ENCODE measurements around the gene FOXP1. TPM values are rescaled to one million over a fixed set of nuclear protein-coding genes. Genes with fewer than 3 reads are reported as not detected.

Gene FOXP1
- total and polyA plus RNA-seq, 2 of the 13 experiments (the other 11 are each of a cell fraction or from before 2014, with no cell fraction given), result 40.4 to 59.0 TPM

GRCh38 chr3:71446260-71446659 lies 137.3 kb downstream of the FOXP1 start:
- POLR2A ChIA-PET, result no interaction called here
- H3K4me2 ChIP-seq (ENCODE audit: low read depth, low read length), result no peak overlapping the region
- WGBS (ENCODE audit: low lambda C conversion rate), result 96% methylated on average over 4 of the region's 4 CpGs
- peaks cover 16% of the 10 kb centered on the region for H3K4me1 ChIP-seq (ENCODE audit: insufficient read depth, low read length)
- DNase-seq (ENCODE audit: low spot score) (no peak), ATAC-seq (no peak), FAIRE-seq (no peak)
- H3K9ac ChIP-seq (ENCODE audit: insufficient read depth, low read depth, low read length), result no peak overlapping the region
- no peaks in the 10 kb centered on the region for H3K36me3 ChIP-seq (replicated peaks in 1 of 2; ENCODE audit: control insufficient read depth in 1 of 2, insufficient read depth in 2 of 2, low read length in 2 of 2)
- H3K27me3 ChIP-seq (ENCODE audit: control insufficient read depth in 1 of 2, insufficient read depth in 2 of 2, low read length in 2 of 2), result no peaks in the 10 kb centered on the region
- peaks cover 34% of the 10 kb centered on the region for H3K79me2 ChIP-seq (ENCODE audit: insufficient read depth, low read length)
- TF ChIP-seq ZNF788 (CRISPR knock-in tag; IDR thresholded peaks at IDR 0.05; ENCODE audit: borderline replicate concordance) (no peak), BCL6 (CRISPR knock-in tag; IDR thresholded peaks at IDR 0.05) (no peak), MEIS1 (CRISPR knock-in tag; IDR thresholded peaks at IDR 0.05; ENCODE audit: borderline replicate concordance) (no peak), ZBTB38 (CRISPR knock-in tag; IDR thresholded peaks at IDR 0.05) (no peak), PHF20 (CRISPR knock-in tag; IDR thresholded peaks at IDR 0.05) (no peak), ZSCAN30 (CRISPR knock-in tag; IDR thresholded peaks at IDR 0.05) (no peak), MTF1 (CRISPR knock-in tag; IDR thresholded peaks at IDR 0.05) (no peak), ZNF317 (CRISPR knock-in tag; IDR thresholded peaks at IDR 0.05) (no peak), ZNF235 (CRISPR knock-in tag; IDR thresholded peaks at IDR 0.05; ENCODE audit: borderline replicate concordance) (no peak), PRDM15 (CRISPR knock-in tag; IDR thresholded peaks at IDR 0.05) (no peak), ZBTB44 (CRISPR knock-in tag; IDR thresholded peaks at IDR 0.05) (no peak)
- TF ChIP-seq, protein P1, sequence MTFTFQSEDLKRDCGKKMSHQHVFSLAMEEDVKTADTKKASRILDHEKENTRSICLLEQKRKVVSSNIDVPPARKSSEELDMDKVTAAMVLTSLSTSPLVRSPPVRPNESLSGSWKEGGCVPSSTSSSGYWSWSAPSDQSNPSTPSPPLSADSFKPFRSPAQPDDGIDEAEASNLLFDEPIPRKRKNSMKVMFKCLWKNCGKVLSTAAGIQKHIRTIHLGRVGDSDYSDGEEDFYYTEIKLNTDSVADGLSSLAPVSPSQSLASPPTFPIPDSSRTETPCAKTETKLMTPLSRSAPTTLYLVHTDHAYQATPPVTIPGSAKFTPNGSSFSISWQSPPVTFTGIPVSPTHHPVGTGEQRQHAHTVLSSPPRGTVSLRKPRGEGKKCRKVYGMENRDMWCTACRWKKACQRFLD (CRISPR knock-in tag; IDR thresholded peaks at IDR 0.05; ENCODE audit: borderline replicate concordance), result no peak
- H3K27ac ChIP-seq (ENCODE audit: extremely low read length, insufficient read depth, low read length), result no peak overlapping the region
- CTCF ChIA-PET (ENCODE audit: low intra/inter-chr PET ratio, low total read pairs), result no interaction called here
- BruUV-seq (replicated peaks), result no TSS peak
- intact Hi-C loops (cut with micrococcal nuclease; ENCODE audit: unreplicated experiment), result no loop called here
- H3K4me3 ChIP-seq (replicated peaks in 1 of 3; ENCODE audit: insufficient read depth in 1 of 3, low read depth in 2 of 3, low read length in 3 of 3), result no peak overlapping the region
- in situ Hi-C loops (cut with HindIII; ENCODE audit: extremely low pct_ligation_motif_present, low pct_unique_long_range_greater_than_20kb), result no loop called here
- no peaks in the 10 kb centered on the region for H3K9me3 ChIP-seq (ENCODE audit: low read length)
- H4K20me1 ChIP-seq (ENCODE audit: insufficient read depth, low read length), result peaks cover 7% of the 10 kb centered on the region
- no peak overlapping the region for H2AFZ ChIP-seq (ENCODE audit: low read length)
